Neural progenitor cell (in vitro differentiated cells): Measurements from ENCODE around the gene OR6J1. TPM values are rescaled to one million over a fixed set of nuclear protein-coding genes. Genes with fewer than 3 reads are reported as not detected.

Experiments
- DNase-seq: peaks from one replicate; pipeline ENCODE4 v3.0.0-alpha.2; 2016; ENCODE audit warnings: low spot score
- H2AFZ ChIP-seq: fragments of 200-600 bp; sonication (generic); replicated peaks from 2 replicates; pipeline ENCODE4 v1.6.1; 2016; ENCODE audit warnings: antibody characterized with exemption
- H3F3A ChIP-seq: fragments of 200-600 bp; sonication (generic); 2 replicates; pipeline ENCODE4 v1.6.1; 2016; ENCODE audit warnings: antibody characterized with exemption, low read depth
- H3K27ac ChIP-seq: fragments of 200-600 bp; sonication (generic); 2 replicates; pipeline ENCODE4 v1.5.1; 2016; ENCODE audit warnings: mild to moderate bottlenecking
- H3K27me3 ChIP-seq: fragments of 200-600 bp; sonication (generic); 2 replicates; pipeline ENCODE4 v1.6.1; 2016; ENCODE audit warnings: mild to moderate bottlenecking, moderate library complexity
- H3K36me3 ChIP-seq: fragments of 200-600 bp; sonication (generic); 2 replicates; pipeline ENCODE4 v1.5.1; 2016
- H3K4me1 ChIP-seq: fragments of 200-600 bp; sonication (generic); 2 replicates; pipeline ENCODE4 v1.6.1; 2016; ENCODE audit warnings: mixed run types
- H3K4me2 ChIP-seq: fragments of 200-600 bp; sonication (generic); 2 replicates; pipeline ENCODE4 v1.6.1; 2016
- H3K4me3 ChIP-seq: fragments of 200-600 bp; sonication (generic); 2 replicates; pipeline ENCODE4 v1.5.1; 2016
- H3K79me2 ChIP-seq: fragments of 200-600 bp; sonication (generic); 2 replicates; pipeline ENCODE4 v1.6.1; 2016; ENCODE audit warnings: low read depth
- H3K9ac ChIP-seq: fragments of 200-600 bp; sonication (generic); 2 replicates; pipeline ENCODE4 v1.6.1; 2016
- H3K9me3 ChIP-seq: fragments of 200-600 bp; sonication (generic); 2 replicates; pipeline ENCODE4 v1.5.1; 2016; ENCODE audit warnings: low read depth
- H4K20me1 ChIP-seq: fragments of 200-600 bp; sonication (generic); 2 replicates; pipeline ENCODE4 v1.6.1; 2016; ENCODE audit warnings: low read depth
- H3K27ac Mint-ChIP-seq: 3 replicates; pipeline ENCODE4 v1.8.0; 2021; ENCODE audit warnings: mixed read lengths
- H3K27me3 Mint-ChIP-seq: 2 replicates; pipeline ENCODE4 v1.8.0; 2022; ENCODE audit warnings: low read depth, mild to moderate bottlenecking, inconsistent platforms, moderate library complexity, mixed read lengths; ENCODE audit not compliant: insufficient read depth
- H3K36me3 Mint-ChIP-seq: 3 replicates; pipeline ENCODE4 v1.8.0; 2021; ENCODE audit warnings: mixed read lengths
- H3K4me1 Mint-ChIP-seq: 3 replicates; pipeline ENCODE4 v1.8.0; 2021; ENCODE audit warnings: mixed read lengths
- H3K4me3 Mint-ChIP-seq: 3 replicates; pipeline ENCODE4 v1.8.0; 2021; ENCODE audit warnings: mild to moderate bottlenecking, moderate library complexity, mixed read lengths
- H3K9me3 Mint-ChIP-seq: 3 replicates; pipeline ENCODE4 v1.8.0; 2020; ENCODE audit warnings: mixed read lengths
- CTCF ChIP-seq: fragments of 200-600 bp; sonication (generic); IDR thresholded peaks from 2 replicates; pipeline ENCODE4 v1.5.1; 2017; ENCODE audit warnings: antibody characterized with exemption, mild to moderate bottlenecking
- EZH2 ChIP-seq: fragments of 200-600 bp; sonication (generic); IDR thresholded peaks from 2 replicates; pipeline ENCODE4 v1.6.1; 2017; ENCODE audit warnings: antibody characterized with exemption, mild to moderate bottlenecking, moderate library complexity
- EZH2phosphoT487 ChIP-seq: fragments of 200-600 bp; sonication (generic); IDR thresholded peaks from 2 replicates; pipeline ENCODE4 v1.6.1; 2017; ENCODE audit warnings: antibody characterized with exemption
- total RNA-seq: library from RNA; depleted of rRNA; stranded (reverse); fragments of >200 nt; gene quantifications from 2 replicates; pipeline ENCODE4 v1.2.3, GENCODE V29; 2015; ENCODE audit warnings: low replicate concordance

Gene OR6J1
- total RNA-seq, 1 donor from 2014 or later: not detected

- Histone ChIP-seq H3K79me2 (peaks cover 17% of the 10 kb centered on the region), H3K9ac (no peak overlapping the region), H3K27ac (no peak overlapping the region), H3K27me3 (no peaks in the 10 kb centered on the region), H2AFZ (peak overlapping the region; percentile 90), H3K4me2 (peak overlapping the region; percentile 87), H4K20me1 (peaks cover 5% of the 10 kb centered on the region), H3K4me1 (peaks cover 14% of the 10 kb centered on the region), H3K9me3 (no peaks in the 10 kb centered on the region), H3K36me3 (no peaks in the 10 kb centered on the region), H3K4me3 (peak overlapping the region; percentile 89), H3F3A (peaks cover 18% of the 10 kb centered on the region)
- DNase-seq: no peak
- H3K4me3 Mint-ChIP-seq: peak overlapping the region; percentile 98
- peaks cover 9% of the 10 kb centered on the region for H3K36me3 Mint-ChIP-seq
- no peaks in the 10 kb centered on the region for H3K9me3 Mint-ChIP-seq
- TF ChIP-seq CTCF (no peak), EZH2 (no peak), EZH2phosphoT487 (no peak)
- H3K27ac Mint-ChIP-seq: no peak overlapping the region
- peaks cover 7% of the 10 kb centered on the region for H3K27me3 Mint-ChIP-seq
- H3K4me1 Mint-ChIP-seq: peaks cover 16% of the 10 kb centered on the region
Measured at GRCh38 chr14:22597771-22598098, 46.4 kb downstream of the OR6J1 start.

- no peak for DNase-seq
- Histone ChIP-seq H3K4me3 (peak overlapping the region; percentile 89), H3K27me3 (no peaks in the 10 kb centered on the region), H3K9me3 (no peaks in the 10 kb centered on the region), H3K4me2 (peak overlapping the region; percentile 87), H3F3A (peaks cover 18% of the 10 kb centered on the region), H3K27ac (no peak overlapping the region), H3K36me3 (no peaks in the 10 kb centered on the region), H2AFZ (peak overlapping the region; percentile 90), H4K20me1 (peaks cover 5% of the 10 kb centered on the region), H3K4me1 (peaks cover 14% of the 10 kb centered on the region), H3K9ac (no peak overlapping the region), H3K79me2 (peaks cover 17% of the 10 kb centered on the region)
- Mint-ChIP-seq H3K9me3 (no peaks in the 10 kb centered on the region), H3K27me3 (peaks cover 7% of the 10 kb centered on the region), H3K36me3 (peaks cover 5% of the 10 kb centered on the region), H3K4me1 (peaks cover 16% of the 10 kb centered on the region), H3K4me3 (peak overlapping the region; percentile 98), H3K27ac (no peak overlapping the region)
- TF ChIP-seq EZH2 (no peak), CTCF (no peak), EZH2phosphoT487 (no peak)
Measured at GRCh38 chr14:22597265-22597664, 46.9 kb downstream of the OR6J1 start.

- H3K27me3 Mint-ChIP-seq: peaks cover 7% of the 10 kb centered on the region
- Histone ChIP-seq H3K4me1 (peaks cover 14% of the 10 kb centered on the region), H3K79me2 (peaks cover 17% of the 10 kb centered on the region), H3K4me2 (no peak overlapping the region), H3K9me3 (no peaks in the 10 kb centered on the region), H3K4me3 (no peak overlapping the region), H3K27me3 (no peaks in the 10 kb centered on the region), H3K27ac (no peak overlapping the region), H3K9ac (no peak overlapping the region), H3F3A (peaks cover 18% of the 10 kb centered on the region), H2AFZ (no peak overlapping the region), H4K20me1 (peaks cover 5% of the 10 kb centered on the region), H3K36me3 (no peaks in the 10 kb centered on the region)
- TF ChIP-seq EZH2 (no peak), EZH2phosphoT487 (no peak), CTCF (no peak)
- DNase-seq: no peak
- no peak overlapping the region for H3K4me3 Mint-ChIP-seq
- no peaks in the 10 kb centered on the region for H3K36me3 Mint-ChIP-seq
- no peaks in the 10 kb centered on the region for H3K9me3 Mint-ChIP-seq
- no peak overlapping the region for H3K27ac Mint-ChIP-seq
- H3K4me1 Mint-ChIP-seq: peaks cover 16% of the 10 kb centered on the region
Measured at GRCh38 chr14:22596354-22596879, 47.7 kb downstream of the OR6J1 start.
